Measurements from ENCODE around the gene IL3RA.

IL3RA gene

GRCh38 chrX:1385253-1386223 lies 49.0 kb downstream of the IL3RA start:
- DNase-seq: no peak

GRCh38 chrX:1386338-1387127 lies 49.9 kb downstream of the IL3RA start:
- DNase-seq: no peak

GRCh38 chrX:1387141-1387776 lies 50.7 kb downstream of the IL3RA start:
- DNase-seq: no peak

- DNase-seq: no peak
Measured at GRCh38 chrX:1388651-1389050, 52.1 kb downstream of the IL3RA start.

GRCh38 chrX:1389181-1389992 lies 52.8 kb downstream of the IL3RA start:
- no peak for DNase-seq

- DNase-seq: no peak
Measured at GRCh38 chrX:1389993-1390285, 53.4 kb downstream of the IL3RA start.

- no peak for DNase-seq
Measured at GRCh38 chrX:1390621-1391369, 54.2 kb downstream of the IL3RA start.

GRCh38 chrX:1391370-1391706 lies 54.8 kb downstream of the IL3RA start:
- DNase-seq: no peak

GRCh38 chrX:1391707-1392375 lies 55.3 kb downstream of the IL3RA start, which contains the start of gene SLC25A6:
Gene SLC25A6, minus strand, starts transcription at chrX:1392113. Its CDS starts 104 bp downstream, at chrX:1392009.
- DNase-seq: peak; percentile 99 to 100

- DNase-seq: peak; percentile 51 to 52
Measured at GRCh38 chrX:1392376-1393068, 55.9 kb downstream of the IL3RA start.

GRCh38 chrX:1393871-1394615 lies 57.5 kb downstream of the IL3RA start:
- DNase-seq: no peak

- no peak for DNase-seq
Measured at GRCh38 chrX:1394731-1395501, 58.3 kb downstream of the IL3RA start.

GRCh38 chrX:1395646-1396216 lies 59.1 kb downstream of the IL3RA start:
- no peak for DNase-seq

GRCh38 chrX:1397001-1397400 lies 60.4 kb downstream of the IL3RA start:
- no peak for DNase-seq

GRCh38 chrX:1397441-1398270 lies 61.1 kb downstream of the IL3RA start:
- no peak for DNase-seq

GRCh38 chrX:1398431-1399340 lies 62.1 kb downstream of the IL3RA start:
- DNase-seq: no peak

GRCh38 chrX:1400049-1400448 lies 63.5 kb downstream of the IL3RA start:
- no peak for DNase-seq
